Measurements from ENCODE around the gene ZNF335. TPM values are rescaled to one million over a fixed set of nuclear protein-coding genes. Genes with fewer than 3 reads are reported as not detected.

Gene ZNF335
- total RNA-seq, 1 experiment from 2014 or later, result 26.9 TPM

DNA sequence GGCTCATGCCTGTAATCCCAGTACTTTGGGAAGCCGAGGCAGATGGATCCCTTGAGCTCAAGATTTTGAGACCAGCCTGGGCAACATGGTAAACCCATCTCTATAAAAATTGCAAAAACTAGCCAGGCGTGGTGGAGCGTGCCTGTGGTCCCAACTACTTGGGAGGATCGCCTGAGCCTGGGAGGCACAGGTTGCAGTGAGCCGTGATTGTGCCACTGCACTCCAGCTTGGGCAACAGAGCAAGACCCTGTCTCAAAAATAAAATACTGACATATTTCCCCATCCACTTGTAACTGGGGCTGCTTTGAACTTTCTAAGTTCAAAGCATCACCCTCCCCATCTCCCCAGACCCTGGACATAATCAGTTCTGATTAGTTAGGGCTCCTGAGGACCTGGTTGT, 29.5 kb upstream of the ZNF335 start:
- no peaks in the 10 kb centered on the region for H3K27me3 Mint-ChIP-seq (ENCODE audit: insufficient read depth, unreplicated experiment)
- BruUV-seq (replicated peaks), result no TSS peak
- H3K9me3 Mint-ChIP-seq (ENCODE audit: unreplicated experiment), result no peaks in the 10 kb centered on the region
- DNase-seq (ENCODE audit: unreplicated experiment), result no peak
- H3K4me3 Mint-ChIP-seq (ENCODE audit: unreplicated experiment), result no peak overlapping the region
- TF ChIP-seq CTCF (IDR thresholded peaks at IDR 0.05; ENCODE audit: unreplicated experiment), result no peak
- no peak overlapping the region for H3K27ac Mint-ChIP-seq (ENCODE audit: low read depth, unreplicated experiment)
- intact Hi-C loops (cut with micrococcal nuclease), result no loop called here
- H3K4me1 Mint-ChIP-seq (ENCODE audit: insufficient read depth, unreplicated experiment), result peaks cover 7% of the 10 kb centered on the region
- ChIA-PET POLR2A (interaction anchor here (1.7 kb wide), 1 partner anchor 15 kb away, joined by 4 read pairs; no protein-coding TSS in a partner anchor), CTCF (interaction anchor here (0.6 to 4.8 kb wide), 3 partner anchors 12 to 21 kb away, joined by 3 to 61 read pairs (median 4); no protein-coding TSS in a partner anchor)
- peaks cover 4% of the 10 kb centered on the region for H3K36me3 Mint-ChIP-seq (ENCODE audit: insufficient read depth, unreplicated experiment)

DNA sequence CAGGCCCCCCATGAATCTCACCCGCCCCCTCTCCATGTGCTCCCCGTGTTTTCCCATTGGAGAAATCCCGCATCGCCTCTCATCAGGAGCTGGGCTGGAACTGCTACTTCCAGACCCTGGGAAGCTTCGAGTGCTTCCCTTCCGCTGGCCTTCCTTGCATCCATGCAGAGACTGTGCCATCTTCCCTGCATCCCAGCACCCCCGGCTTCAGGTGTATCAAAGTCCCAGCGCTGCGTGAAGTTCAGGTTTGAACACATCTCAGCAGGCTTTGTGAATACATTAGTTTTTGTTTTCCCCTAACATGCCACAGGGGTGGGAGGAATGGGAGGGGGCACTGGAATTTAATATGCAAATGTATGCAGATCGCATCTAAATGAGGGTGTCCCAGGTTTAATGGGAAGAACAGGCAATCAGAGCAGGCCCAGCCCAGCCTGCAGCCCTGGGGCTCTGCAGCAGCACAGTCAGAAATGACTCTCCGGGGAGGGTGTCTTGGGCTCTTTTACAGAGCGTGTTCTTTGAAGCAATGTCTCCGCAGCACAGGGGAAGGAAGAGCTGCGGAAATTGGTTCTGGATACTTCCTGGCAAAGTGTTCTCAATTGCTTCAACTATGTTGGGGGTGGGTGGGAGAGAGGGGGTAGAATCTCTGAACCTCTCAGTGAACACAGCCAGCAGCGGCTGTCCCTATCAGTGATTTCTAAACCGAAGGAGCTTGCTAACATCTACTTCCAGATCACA, 28.4 kb upstream of the ZNF335 start:
- CTCF ChIA-PET, result interaction anchor here (0.6 to 4.8 kb wide), 8 partner anchors 9 to 88 kb away, joined by 3 to 61 read pairs (median 4); partner anchors contain the start of gene MMP9
- POLR2A ChIA-PET, result no interaction called here
- DNase-seq (ENCODE audit: unreplicated experiment), result no peak

GRCh38 chr20:45999557-46000261, 27.7 kb upstream of the ZNF335 start:
- no peak for DNase-seq (ENCODE audit: unreplicated experiment)
- H3K36me3 Mint-ChIP-seq (ENCODE audit: insufficient read depth, unreplicated experiment), result no peaks in the 10 kb centered on the region
- no TSS peak for BruUV-seq (replicated peaks)
- H3K4me1 Mint-ChIP-seq (ENCODE audit: insufficient read depth, unreplicated experiment), result peaks cover 18% of the 10 kb centered on the region
- no peak for TF ChIP-seq CTCF (IDR thresholded peaks at IDR 0.05; ENCODE audit: unreplicated experiment)
- ChIA-PET CTCF (interaction anchor here (0.6 to 4.8 kb wide), 9 partner anchors 8 to 307 kb away, joined by 3 to 61 read pairs (median 4); partner anchors contain the start of gene MMP9), POLR2A (interaction anchor here (0.8 kb wide), 1 partner anchor 364 kb away, joined by 3 read pairs; no protein-coding TSS in a partner anchor)
- no peak overlapping the region for H3K27ac Mint-ChIP-seq (ENCODE audit: low read depth, unreplicated experiment)
- H3K27me3 Mint-ChIP-seq (ENCODE audit: insufficient read depth, unreplicated experiment), result no peaks in the 10 kb centered on the region
- no peaks in the 10 kb centered on the region for H3K9me3 Mint-ChIP-seq (ENCODE audit: unreplicated experiment)
- intact Hi-C loops (cut with micrococcal nuclease), result no loop called here
- H3K4me3 Mint-ChIP-seq (ENCODE audit: unreplicated experiment), result no peak overlapping the region

More for the DNA sequence above, 28.4 kb upstream of the ZNF335 start:
- peaks cover 12% of the 10 kb centered on the region for H3K4me1 Mint-ChIP-seq (ENCODE audit: insufficient read depth, unreplicated experiment)
- intact Hi-C loops (cut with micrococcal nuclease), result no loop called here
- H3K27me3 Mint-ChIP-seq (ENCODE audit: insufficient read depth, unreplicated experiment), result no peaks in the 10 kb centered on the region
- no TSS peak for BruUV-seq (replicated peaks)
- no peak overlapping the region for H3K27ac Mint-ChIP-seq (ENCODE audit: low read depth, unreplicated experiment)
- no peak overlapping the region for H3K4me3 Mint-ChIP-seq (ENCODE audit: unreplicated experiment)
- no peaks in the 10 kb centered on the region for H3K36me3 Mint-ChIP-seq (ENCODE audit: insufficient read depth, unreplicated experiment)
- no peaks in the 10 kb centered on the region for H3K9me3 Mint-ChIP-seq (ENCODE audit: unreplicated experiment)
- no peak for TF ChIP-seq CTCF (IDR thresholded peaks at IDR 0.05; ENCODE audit: unreplicated experiment)

- BruUV-seq (replicated peaks), result no TSS peak
- no peak for DNase-seq (ENCODE audit: unreplicated experiment)
- ChIA-PET POLR2A (no interaction called here), CTCF (interaction anchor here (0.6 to 4.8 kb wide), 9 partner anchors 9 to 308 kb away, joined by 3 to 61 read pairs (median 4); no protein-coding TSS in a partner anchor)
- no peaks in the 10 kb centered on the region for H3K9me3 Mint-ChIP-seq (ENCODE audit: unreplicated experiment)
- no peaks in the 10 kb centered on the region for H3K27me3 Mint-ChIP-seq (ENCODE audit: insufficient read depth, unreplicated experiment)
- TF ChIP-seq CTCF (IDR thresholded peaks at IDR 0.05; ENCODE audit: unreplicated experiment), result no peak
- no peak overlapping the region for H3K27ac Mint-ChIP-seq (ENCODE audit: low read depth, unreplicated experiment)
- H3K4me3 Mint-ChIP-seq (ENCODE audit: unreplicated experiment), result no peak overlapping the region
- intact Hi-C loops (cut with micrococcal nuclease), result no loop called here
- peaks cover 14% of the 10 kb centered on the region for H3K4me1 Mint-ChIP-seq (ENCODE audit: insufficient read depth, unreplicated experiment)
- no peaks in the 10 kb centered on the region for H3K36me3 Mint-ChIP-seq (ENCODE audit: insufficient read depth, unreplicated experiment)
Observed at GRCh38 chr20:45998761-45999160, 26.8 kb upstream of the ZNF335 start.
